NCI-H1694 treated with DMSO at 0.1 percent for 48 hours (cell line): ENCODE measurements around the gene SEL1L2.
A peak's percentile ranks its signal among the peaks of the same experiment; 100 is the strongest.

Experiments used
- DNase-seq: peaks from one replicate; lab custom pipeline; 2025; lab: John Stamatoyannopoulos, UW

SEL1L2 gene

DNA sequence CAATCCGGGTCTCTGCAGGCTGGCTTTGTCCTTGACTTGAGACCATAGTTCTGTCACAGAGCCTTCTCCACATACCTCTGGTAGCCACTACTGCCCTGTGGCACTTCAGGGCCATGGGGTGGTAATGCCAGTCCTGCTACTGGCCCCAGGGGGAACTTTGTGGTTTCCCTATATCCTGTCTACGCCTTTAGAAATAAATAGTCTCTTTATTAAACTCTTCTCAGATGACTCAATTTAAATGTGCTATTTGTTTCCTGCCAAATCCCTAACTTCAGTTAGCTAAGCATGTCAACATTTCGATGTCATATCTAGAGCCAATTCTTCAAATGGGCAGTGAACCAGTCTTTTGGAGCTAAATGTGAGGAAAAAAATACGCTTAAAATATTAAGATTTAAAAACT is 60.1 kb downstream of the SEL1L2 start:
- no peak for DNase-seq

DNA sequence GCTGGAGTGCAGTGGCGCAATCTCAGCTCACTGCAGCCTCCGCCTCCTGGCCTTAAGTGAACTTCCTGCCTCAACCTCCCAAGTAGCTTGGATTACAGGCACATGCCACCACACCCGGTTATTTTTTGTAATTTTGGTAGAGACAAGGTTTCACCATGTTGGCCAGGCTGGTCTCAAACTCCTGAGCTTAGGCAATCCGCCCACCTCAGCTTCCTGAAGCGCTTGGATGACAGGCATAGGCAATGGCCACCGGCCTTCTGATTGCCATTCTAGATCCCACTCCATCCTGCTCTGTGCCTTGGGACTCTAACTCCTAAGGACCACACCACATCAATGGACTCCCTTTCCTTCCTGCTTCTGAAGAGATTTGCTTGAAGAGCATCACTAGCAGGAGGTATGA is 60.6 kb downstream of the SEL1L2 start:
- DNase-seq = no peak

DNA sequence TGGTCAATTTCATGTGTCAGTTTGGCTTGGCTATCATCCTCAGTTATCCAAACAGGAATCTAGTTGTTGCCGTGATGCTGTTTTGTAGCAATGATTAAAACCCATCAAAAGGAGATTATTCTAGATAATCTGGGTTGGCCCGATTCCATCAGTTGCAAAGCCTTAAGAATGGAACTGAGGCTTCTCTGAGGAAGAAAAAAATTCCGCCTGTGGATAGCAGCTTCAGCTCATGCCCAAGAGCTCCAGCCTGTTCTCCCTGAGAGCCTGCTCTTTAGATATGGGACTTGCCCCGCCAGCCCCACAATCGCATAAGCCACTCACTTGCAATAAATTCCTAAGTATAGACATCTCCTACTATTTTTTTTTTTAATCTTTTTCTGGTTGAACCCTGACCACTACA is 61.5 kb downstream of the SEL1L2 start:
- DNase-seq = no peak

DNA sequence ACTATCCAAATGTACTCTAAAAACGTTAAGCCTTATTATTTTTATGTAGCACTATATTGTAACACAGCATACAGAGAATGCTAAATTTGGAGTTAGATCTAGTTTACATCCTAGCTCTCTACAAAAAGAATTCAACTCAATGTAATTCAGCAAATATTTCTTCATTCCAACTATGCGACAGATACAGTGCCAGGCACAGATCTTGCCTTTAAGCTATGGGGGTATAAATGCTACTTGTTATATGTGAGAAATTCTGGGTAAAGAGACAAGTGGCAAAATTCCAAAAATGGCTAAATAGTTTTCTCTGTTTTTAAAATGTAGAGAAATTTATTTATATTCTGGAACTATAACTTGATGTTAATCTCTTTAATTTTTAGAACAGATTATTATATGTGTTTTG is 63.2 kb downstream of the SEL1L2 start:
- no peak for DNase-seq

DNA sequence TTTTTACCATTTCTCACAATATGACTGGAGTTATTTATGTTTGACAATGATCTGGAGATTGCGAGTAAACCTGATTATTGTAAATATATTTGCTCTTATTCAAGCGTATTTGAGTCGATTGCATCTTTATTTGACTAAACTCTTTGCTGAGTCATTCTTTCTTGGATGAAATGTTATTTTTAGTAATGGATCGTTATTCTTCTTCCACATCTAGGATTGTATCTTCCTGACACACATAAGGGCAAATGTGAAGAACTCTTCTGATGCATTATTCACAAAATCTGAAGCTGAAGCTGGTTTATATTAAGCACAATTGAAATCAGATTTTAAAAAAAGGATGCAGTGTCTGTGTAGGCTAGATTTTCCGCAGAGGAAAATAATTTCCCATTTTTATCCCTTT is 68.2 kb downstream of the SEL1L2 start:
- no peak for DNase-seq

DNA sequence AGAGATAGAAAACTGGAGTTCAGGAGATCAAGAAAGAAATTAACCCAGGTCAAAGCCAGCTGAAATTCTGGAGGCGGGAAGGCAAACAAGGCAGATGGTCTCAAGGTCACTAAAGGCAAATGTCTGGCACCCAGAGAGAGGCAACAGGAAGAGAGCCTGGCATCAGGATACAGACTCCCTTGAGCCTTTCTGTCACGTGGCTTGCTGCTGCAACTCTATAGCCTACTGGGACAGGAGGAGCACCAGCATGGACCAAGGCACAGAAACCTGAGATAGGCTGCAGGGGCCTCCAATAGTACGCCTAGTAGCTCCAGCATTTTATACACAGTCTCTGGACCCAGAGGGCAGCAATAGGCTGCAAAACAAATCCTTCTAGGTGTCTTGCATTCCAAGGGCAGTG is 75.1 kb downstream of the SEL1L2 start:
- DNase-seq = peak; percentile 24

DNA sequence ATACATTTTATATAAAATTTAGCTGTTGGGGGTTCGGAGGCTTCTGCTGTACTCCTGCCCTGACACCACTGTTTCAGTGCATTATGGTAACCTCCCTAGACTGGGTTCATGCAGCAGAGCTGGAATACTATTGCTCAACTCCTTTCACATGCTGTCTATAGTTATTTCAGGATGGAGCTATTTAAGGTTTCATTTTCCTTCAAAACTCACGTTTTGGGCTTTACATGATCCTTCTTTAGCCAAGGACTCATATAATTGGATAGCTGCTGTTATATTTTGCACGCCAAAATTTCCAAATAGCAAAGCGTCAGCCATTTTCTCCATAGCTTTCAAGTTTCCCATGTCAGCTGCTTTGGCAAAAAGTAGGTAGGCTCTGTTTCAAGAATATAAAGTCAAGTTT is 76.8 kb downstream of the SEL1L2 start:
- DNase-seq = no peak

DNA sequence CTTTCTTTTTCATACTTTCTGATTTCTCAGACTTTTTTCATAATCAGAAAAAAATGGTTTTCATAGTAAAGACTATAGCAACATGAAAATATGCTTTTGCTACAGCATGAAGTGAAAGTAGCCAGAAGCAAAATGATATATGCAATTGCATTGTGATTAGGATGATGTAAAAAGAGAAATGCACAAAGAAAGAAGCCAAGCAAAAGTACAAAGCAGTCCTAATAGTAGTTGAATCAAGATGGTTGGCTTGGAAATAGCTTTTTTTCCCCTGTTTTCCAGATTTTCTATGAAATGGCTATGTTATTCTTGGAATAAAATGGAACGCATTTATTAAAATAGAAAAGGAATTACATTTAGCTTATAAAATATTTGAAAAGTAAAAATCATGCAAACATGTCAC is 77.3 kb downstream of the SEL1L2 start:
- DNase-seq = no peak

DNA sequence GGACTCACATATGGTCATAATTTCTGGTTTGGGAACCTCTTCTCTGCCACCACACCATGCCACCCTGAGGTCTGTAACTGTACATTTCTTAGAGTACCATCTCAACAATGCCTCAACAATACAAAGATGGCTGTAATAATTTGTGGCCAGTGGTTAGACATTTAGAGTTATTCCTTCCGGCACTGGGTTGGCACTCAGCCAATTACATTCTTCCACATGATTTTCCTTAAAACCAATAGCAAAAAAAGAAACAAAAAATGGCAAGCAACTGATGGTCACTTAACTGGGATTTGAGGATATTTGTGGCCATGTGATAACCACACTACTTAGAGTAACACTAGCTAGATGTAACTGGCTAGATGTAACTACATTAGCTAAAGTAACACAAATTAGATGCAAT is 79.9 kb downstream of the SEL1L2 start:
- DNase-seq = no peak

DNA sequence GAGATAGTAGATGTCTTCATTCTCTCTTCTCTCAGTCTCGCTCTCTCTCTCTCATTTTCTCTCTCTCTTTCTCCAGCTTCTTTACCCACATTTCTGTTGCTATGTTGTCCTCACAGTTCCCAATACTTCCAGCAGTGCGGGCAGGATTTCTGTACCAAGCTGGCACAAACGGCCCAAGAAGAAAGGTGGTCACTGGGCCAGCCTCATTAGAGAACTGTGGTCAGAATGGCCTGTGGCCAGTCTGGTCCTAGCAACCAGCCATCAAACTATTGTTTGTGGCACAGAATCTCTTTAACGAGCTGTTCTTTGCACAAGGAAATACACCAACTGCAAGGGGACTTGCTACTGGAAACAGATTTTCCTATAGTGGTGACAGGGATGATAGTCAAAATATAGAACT is 81.3 kb downstream of the SEL1L2 start:
- DNase-seq = no peak

DNA sequence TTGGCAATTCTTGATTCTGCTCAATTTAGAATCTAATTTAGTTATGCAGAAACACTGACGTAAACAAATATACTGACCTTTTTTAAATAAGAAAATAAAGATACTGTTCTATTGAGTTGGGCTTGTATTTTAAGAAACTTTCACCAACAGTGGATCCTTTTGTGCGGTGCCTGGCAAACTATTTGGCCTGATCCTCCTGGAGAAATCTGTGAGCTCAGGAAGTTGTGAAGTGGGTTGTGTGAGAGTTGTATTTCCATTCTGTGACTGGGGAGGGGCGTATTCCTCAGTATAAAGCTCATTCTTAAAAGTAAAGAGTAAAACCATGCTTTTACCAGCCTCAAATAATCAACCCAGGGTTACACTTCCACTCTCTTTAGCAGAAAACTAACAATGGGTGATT is 85.6 kb downstream of the SEL1L2 start:
- DNase-seq = no peak

DNA sequence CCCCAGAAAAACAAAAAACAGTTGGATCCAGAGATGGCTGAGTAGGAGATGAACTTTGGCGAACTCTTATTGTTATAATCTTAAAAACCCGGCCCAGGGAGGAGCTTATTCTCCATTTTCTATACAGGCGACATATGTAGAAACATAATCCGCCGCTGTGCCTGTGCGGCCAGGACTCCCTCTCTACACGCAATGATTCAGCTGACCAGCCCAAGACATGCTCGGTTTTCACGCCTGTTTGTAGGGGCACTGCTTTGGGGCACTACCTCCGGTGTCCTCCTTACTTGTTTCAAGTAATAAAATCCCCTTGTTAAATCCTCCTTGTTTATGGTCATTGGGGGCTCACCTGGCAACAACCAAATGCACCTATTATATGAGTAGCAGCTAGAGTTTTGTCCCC is 89.9 kb downstream of the SEL1L2 start:
- DNase-seq = no peak

DNA sequence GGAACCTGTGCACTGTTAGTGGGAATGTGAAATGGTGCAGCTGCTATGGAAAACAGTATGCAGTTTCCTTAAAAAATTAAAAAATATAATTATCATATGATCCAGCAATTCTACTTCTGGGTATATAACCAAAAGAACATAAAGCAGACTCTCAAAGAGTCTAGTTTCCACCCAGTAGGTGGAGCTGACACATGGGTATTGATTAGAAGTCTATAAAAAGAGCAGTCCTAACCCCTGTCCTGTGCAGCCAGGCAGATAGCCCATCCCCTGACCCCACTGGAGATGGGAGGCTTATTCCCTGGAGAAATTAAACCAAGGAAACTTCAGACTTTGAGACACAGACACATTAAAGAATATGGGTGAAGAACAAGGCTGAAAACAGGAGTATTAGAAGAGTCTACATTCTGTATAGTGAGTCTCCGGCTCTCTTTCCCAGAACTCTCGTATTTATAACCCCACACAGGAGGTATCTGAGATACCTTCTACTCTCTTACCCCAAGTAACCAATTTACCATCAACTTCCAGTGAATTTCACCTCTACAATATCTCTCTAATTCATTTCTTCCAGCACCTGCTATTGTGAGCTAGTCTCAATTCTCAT is 92.3 kb downstream of the SEL1L2 start:
- DNase-seq = no peak

DNA sequence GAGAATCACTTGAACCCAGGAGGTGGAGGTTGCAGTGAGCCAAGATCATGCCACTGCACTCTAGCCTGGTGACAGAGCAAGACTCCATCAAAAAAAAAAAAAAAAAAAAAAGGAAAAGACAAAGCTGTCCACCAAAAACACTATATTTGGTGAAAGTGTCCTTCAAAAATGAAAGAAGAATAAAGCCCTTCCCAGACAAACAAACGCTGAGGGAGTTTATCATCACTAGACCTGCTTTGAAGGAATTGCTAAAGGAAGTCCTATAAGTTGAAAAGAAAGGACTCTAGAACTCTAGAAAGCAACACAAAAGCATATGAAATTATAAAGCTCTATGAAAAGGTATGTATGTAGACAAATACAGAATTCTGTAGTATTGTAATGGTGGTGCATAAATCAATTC is 98.8 kb downstream of the SEL1L2 start:
- DNase-seq = no peak

DNA sequence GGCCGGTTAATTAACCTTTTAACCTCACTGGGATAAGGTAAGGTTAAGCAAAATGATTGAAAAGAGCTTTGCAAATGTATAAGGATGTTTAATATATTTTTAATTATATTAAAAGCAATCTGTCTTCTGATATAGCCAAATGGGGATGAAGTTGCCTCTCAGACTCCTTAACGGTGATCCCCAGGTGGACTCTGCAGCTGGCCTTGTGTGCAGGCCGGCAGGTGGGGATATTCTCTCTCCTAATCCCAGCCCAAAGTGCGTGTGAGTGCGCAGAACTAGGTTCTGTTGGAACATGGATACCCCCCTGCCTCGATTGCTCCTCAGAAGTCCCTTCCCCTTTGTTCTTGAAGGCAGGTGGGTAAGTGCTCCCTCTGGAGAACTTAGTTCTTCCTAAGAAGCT is 105.6 kb downstream of the SEL1L2 start:
- no peak for DNase-seq

DNA sequence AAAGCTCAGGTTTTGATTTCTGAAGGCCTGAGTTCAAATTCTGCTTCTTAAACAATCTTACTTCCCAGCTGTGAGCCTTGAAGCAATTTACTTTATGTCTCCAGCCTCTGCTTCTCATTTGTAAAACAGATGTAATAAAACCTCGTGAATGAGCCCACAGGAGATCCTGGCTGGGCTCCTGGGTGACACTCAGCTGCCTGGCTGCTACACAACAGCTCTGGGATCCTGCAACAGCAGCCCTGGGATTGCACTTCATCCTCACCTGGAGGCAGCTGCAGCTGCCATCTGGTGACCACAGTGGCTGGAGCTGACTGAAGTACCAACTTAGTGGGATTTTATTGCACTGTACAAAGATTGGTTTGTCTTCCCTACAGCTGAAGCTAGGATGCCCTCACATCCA is 107.0 kb downstream of the SEL1L2 start:
- no peak for DNase-seq

DNA sequence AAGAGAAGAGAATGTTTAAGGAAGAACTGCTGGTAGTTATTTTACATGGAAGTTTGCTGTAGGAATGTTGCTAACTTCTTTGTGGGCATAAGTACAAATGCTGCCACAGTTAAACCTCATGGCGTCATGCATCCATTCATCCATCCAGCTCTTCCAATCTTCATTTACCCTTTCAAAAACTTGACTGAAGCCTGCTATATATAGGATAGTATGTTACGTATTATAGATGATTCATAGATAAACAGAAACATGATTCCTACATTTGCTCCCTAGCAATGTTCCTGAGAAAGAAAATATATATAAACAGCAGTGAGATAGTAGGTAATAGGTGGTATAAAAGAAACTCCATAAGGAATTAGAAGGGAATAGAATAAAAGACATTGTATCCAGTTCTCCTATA is 111.8 kb downstream of the SEL1L2 start:
- no peak for DNase-seq

DNA sequence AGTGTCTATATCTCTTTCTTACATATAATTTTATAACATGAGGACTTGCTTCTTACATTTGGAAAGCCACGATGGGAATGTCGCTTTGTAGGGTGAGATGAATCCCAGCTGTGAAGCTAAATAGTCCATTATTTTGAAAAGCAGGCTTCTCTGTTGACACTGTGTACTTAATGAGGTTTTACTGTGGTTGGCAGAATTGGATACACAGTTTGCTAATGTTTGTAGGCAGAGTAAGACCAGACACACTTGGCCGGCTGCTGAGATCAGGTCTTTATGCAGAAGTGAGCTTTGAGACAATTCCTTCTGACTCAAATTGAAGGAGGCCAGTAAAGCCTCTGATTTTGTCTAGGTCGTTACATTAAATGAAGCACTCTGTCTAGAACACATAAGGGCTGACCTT is 112.6 kb downstream of the SEL1L2 start:
- DNase-seq = no peak

DNA sequence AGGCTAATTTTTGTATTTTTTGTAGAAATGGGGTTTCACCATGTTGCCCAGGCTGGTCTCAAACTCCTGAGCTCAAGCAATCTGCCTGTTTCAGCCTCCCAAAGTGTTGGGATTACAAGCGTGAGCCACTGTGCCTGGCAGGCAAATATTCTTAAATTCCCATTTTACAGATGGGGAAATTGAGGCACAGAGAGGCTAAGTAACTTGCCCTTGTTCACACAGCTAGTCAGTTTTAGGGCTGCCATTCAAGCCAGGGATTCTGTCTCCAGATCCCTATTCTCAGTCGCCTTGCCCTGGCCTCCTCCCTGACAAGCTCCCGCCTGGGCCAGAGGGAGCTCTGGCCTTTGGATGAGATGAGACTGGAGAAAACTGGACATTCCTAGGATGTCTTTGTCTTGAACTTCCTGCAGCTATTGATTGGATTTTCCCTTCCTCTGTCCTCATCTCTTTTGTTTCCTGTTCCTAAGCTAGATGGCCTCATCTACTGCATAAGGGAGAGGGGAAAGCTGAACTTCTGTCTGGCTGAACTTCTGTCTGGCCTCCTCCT is 115.1 kb downstream of the SEL1L2 start:
- no peak for DNase-seq

DNA sequence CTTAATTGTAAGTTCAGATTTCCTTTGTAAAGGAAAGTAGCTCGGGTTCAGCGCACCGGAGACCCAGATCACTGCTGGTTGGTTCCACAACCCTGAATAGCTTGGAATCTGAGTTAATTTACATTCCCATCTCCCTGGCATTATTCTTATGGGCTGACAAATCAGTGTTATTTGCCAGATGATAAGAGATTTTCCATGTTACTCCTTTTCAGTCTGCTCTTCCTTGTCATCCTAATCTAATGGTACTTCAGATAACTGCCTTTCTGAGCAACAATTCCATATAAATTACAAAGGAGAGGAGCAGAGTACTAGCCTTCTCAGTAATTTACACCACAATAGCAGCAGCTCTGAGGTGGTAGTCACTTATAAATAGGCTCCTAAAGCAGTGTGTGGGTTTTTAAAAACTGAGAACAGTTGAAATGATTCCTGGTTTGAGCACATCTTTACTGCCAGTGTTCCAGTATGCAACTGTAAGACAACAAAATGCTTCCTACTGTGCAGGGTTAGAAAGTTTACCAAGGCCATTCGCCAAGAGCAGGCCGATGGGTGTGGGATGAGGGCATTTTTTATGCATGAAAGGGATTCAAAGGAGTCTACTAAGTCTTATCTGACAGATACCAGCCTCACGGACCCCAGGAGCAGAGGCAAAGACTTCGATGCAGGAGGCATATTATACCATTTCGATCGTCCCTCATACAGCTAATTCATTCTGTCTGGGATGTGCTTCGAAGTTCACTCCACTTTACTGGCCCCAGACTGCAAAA is 115.8 kb downstream of the SEL1L2 start:
- no peak for DNase-seq

DNA sequence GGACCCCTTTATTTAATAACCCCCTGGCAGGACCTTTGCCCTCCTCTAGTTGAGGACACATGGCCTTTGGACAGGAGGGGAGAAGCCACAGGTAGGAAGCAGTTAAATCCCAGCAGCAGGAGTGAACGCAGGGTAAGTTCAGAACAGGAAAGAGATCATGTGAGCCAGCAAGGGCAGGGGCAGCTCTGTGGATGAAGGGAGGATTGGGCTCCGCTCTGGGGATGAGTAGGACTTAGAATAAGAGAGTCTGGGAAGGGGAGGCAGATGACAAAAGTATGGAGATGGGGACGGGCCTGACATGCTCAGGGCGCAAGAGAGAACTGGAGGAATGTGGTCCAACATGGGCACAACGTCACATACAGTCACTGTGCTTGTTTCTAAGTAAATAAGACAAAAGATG is 116.6 kb downstream of the SEL1L2 start:
- DNase-seq = no peak

DNA sequence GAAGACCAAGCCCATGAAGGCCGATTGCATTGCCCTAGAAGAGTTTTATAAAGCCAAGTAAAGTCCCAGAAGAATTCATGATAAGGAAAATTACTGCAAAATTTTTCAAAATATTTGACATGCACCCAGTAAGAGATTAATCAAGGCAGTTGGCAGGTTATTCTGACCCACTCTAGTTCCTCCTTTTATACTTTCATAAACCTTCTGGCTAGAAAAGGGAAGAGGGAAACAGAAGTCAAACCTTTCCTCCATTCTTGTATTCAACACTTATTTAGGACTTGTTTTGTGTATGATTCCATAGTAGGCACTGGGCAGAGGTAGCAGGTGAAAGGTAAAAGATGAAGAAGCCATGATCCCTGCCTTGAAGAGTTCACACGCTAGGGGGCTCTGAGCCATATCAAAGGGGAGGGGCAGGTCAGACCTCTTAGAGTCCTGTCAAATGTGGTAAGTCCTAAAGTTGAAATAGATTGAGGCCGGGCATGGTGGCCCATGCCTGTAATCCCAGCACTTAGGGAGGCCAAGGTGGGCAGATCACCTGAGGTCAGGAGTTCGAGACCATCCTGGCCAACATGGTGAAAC is 120.2 kb downstream of the SEL1L2 start:
- DNase-seq = no peak

DNA sequence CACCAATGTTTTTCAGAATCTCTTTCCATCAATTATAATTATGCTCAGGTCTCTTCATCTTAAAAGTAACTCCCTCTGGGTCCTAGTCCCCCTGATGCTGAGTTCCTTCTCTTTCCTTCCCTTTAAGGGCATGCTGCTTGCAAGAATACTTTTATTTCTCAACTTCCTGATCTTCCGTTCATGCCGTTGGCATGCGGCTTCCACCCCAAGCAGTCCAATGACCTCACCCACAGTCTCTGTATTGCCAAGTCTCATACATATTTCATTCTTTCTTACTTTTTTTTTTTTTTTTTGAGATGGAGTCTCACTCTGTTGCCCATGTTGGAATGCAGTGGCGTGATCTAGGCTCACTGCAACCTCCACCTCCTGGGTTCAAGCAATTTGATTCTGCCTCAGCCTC is 122.1 kb downstream of the SEL1L2 start:
- no peak for DNase-seq
